Measurements from ENCODE around the gene ANP32A.

GRCh38 chr15:68791431-68792283 is 29.0 kb downstream of the ANP32A start:
- TF ChIP-seq CTCF (conservative IDR thresholded peaks at IDR 0.05 in 1 of 2, IDR thresholded peaks at IDR 0.05 in 1 of 2; ENCODE audit: extremely low read depth in 1 of 2, insufficient read depth in 1 of 2, low read depth in 1 of 2, low read length in 2 of 2) (no peak), EZH2 (IDR thresholded peaks at IDR 0.05; ENCODE audit: borderline replicate concordance, low read length) (no peak)

Measured in mammary epithelial cell (primary cell).